Eye (tissue), 1 donor: ENCODE results near the gene TNRC18.

Source experiments
- DNase-seq: peaks from one replicate; pipeline ENCODE4 v3.0.0-alpha.2; 2015

The TNRC18 gene

GRCh38 chr7:5451391-5451790 lies 27.8 kb upstream of the TNRC18 start:
- no peak for DNase-seq

- DNase-seq: peak; percentile 90
Measured at GRCh38 chr7:5450549-5451327, 27.1 kb upstream of the TNRC18 start.

GRCh38 chr7:5448378-5449037 lies 24.9 kb upstream of the TNRC18 start:
- DNase-seq: peak; percentile 69

- DNase-seq: no peak
Measured at GRCh38 chr7:5445981-5446594, 22.5 kb upstream of the TNRC18 start.

- no peak for DNase-seq
Measured at GRCh38 chr7:5443678-5444077, 20.0 kb upstream of the TNRC18 start.

- DNase-seq: no peak
Measured at GRCh38 chr7:5442757-5443305, 19.2 kb upstream of the TNRC18 start.

GRCh38 chr7:5441840-5442503 lies 18.3 kb upstream of the TNRC18 start:
- DNase-seq: no peak

- no peak for DNase-seq
Measured at GRCh38 chr7:5439572-5440496, 16.2 kb upstream of the TNRC18 start.

- no peak for DNase-seq
Measured at GRCh38 chr7:5439209-5439571, 15.6 kb upstream of the TNRC18 start.

GRCh38 chr7:5437987-5438386 lies 14.4 kb upstream of the TNRC18 start:
- no peak for DNase-seq

GRCh38 chr7:5437348-5437892 lies 13.8 kb upstream of the TNRC18 start:
- DNase-seq: no peak

GRCh38 chr7:5436003-5436678 lies 12.5 kb upstream of the TNRC18 start:
- no peak for DNase-seq

GRCh38 chr7:5435291-5436002 lies 11.8 kb upstream of the TNRC18 start:
- DNase-seq: no peak

- no peak for DNase-seq
Measured at GRCh38 chr7:5433181-5433580, 9.5 kb upstream of the TNRC18 start.

- DNase-seq: no peak
Measured at GRCh38 chr7:5432691-5433090, 9.1 kb upstream of the TNRC18 start.

GRCh38 chr7:5431560-5432015 lies 8.0 kb upstream of the TNRC18 start:
- peak; percentile 75 for DNase-seq

- no peak for DNase-seq
Measured at GRCh38 chr7:5430612-5430947, 6.9 kb upstream of the TNRC18 start.

GRCh38 chr7:5429857-5430611 lies 6.4 kb upstream of the TNRC18 start:
- no peak for DNase-seq

- peak; percentile 88 for DNase-seq
Measured at GRCh38 chr7:5429253-5429856, 5.7 kb upstream of the TNRC18 start.
